WTC11 (cell line): ENCODE data around the gene AFF2.

Experiments used
- ATF2 ChIP-seq: sonication (generic); formaldehyde crosslinking; IDR thresholded peaks from 2 replicates; pipeline ENCODE4 v1.8.1; 2022; ENCODE audit warnings: low read depth, missing genetic modification reagents, borderline replicate concordance
- CBFB ChIP-seq: sonication (generic); formaldehyde crosslinking; IDR thresholded peaks from 2 replicates; pipeline ENCODE4 v1.8.1; 2022; ENCODE audit warnings: mild to moderate bottlenecking, low read depth, missing genetic modification reagents
- CREB1 ChIP-seq: sonication (generic); formaldehyde crosslinking; IDR thresholded peaks from 2 replicates; pipeline ENCODE4 v1.8.0; 2023; ENCODE audit warnings: mild to moderate bottlenecking, missing genetic modification reagents
- E2F1 ChIP-seq: sonication (generic); formaldehyde crosslinking; IDR thresholded peaks from 2 replicates; pipeline ENCODE4 v1.8.0; 2022; ENCODE audit warnings: mild to moderate bottlenecking, missing genetic modification reagents
- MLX ChIP-seq: sonication (generic); formaldehyde crosslinking; IDR thresholded peaks from 2 replicates; pipeline ENCODE4 v1.8.1; 2023; ENCODE audit warnings: mild to moderate bottlenecking, missing genetic modification reagents, moderate library complexity
- NFE2L1 ChIP-seq: sonication (generic); formaldehyde crosslinking; IDR thresholded peaks from 2 replicates; pipeline ENCODE4 v1.8.1; 2023; ENCODE audit warnings: missing genetic modification reagents
- NR2C2 ChIP-seq: sonication (generic); formaldehyde crosslinking; IDR thresholded peaks from 2 replicates; pipeline ENCODE4 v1.8.0; 2022; ENCODE audit warnings: mild to moderate bottlenecking, missing genetic modification reagents
- PRRX2 ChIP-seq: fragments of 250-450 bp; sonication (Bioruptor Pico); IDR thresholded peaks from 2 replicates; pipeline ENCODE4 v1.8.0; 2021; ENCODE audit warnings: mild to moderate bottlenecking
- SP1 ChIP-seq: sonication (generic); formaldehyde crosslinking; conservative IDR thresholded peaks from 2 replicates; pipeline ENCODE4 v1.8.1; 2022; ENCODE audit warnings: missing genetic modification reagents
- USF1 ChIP-seq: sonication (generic); formaldehyde crosslinking; IDR thresholded peaks from 2 replicates; pipeline ENCODE4 v1.8.0; 2022; ENCODE audit warnings: mild to moderate bottlenecking, missing genetic modification reagents
- TF ChIP-seq, protein P1 (sequence below): fragments of 200-600 bp; IDR thresholded peaks from 2 replicates; pipeline ENCODE4 v1.8.0; 2022; ENCODE audit warnings: antibody characterized with exemption
- TF ChIP-seq, protein P2 (sequence below): fragments of 250-450 bp; sonication (Bioruptor Pico); IDR thresholded peaks from 2 replicates; pipeline ENCODE4 v1.8.0; 2021; ENCODE audit warnings: mild to moderate bottlenecking

DNA sequence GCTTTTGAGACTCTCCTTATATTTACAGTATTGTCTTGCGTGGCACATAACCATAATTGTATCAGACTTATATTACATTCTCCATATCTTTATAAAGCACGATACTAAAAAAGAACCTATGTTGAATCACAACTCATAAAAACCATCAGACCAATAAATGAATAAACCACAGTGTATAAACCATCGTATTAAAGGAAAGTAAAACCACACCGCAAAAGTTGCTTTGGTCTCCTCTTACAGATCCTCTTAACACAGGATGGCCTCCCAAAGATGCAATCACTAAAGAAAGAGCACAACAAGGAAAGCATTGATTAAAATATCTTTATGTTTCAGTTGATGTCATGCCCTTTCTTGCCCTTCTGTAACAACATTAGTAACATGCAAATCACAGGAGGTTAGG, 437.9 kb downstream of the AFF2 start:
- TF ChIP-seq PRRX2 (CRISPR knock-in tag): no peak
- TF ChIP-seq, protein P1, sequence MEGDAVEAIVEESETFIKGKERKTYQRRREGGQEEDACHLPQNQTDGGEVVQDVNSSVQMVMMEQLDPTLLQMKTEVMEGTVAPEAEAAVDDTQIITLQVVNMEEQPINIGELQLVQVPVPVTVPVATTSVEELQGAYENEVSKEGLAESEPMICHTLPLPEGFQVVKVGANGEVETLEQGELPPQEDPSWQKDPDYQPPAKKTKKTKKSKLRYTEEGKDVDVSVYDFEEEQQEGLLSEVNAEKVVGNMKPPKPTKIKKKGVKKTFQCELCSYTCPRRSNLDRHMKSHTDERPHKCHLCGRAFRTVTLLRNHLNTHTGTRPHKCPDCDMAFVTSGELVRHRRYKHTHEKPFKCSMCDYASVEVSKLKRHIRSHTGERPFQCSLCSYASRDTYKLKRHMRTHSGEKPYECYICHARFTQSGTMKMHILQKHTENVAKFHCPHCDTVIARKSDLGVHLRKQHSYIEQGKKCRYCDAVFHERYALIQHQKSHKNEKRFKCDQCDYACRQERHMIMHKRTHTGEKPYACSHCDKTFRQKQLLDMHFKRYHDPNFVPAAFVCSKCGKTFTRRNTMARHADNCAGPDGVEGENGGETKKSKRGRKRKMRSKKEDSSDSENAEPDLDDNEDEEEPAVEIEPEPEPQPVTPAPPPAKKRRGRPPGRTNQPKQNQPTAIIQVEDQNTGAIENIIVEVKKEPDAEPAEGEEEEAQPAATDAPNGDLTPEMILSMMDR: no peak
- TF ChIP-seq SP1 (CRISPR knock-in tag): no peak
- TF ChIP-seq NR2C2 (CRISPR knock-in tag): no peak
- TF ChIP-seq USF1: no peak
- TF ChIP-seq CREB1 (CRISPR knock-in tag): no peak
- TF ChIP-seq E2F1: no peak
- TF ChIP-seq MLX (CRISPR knock-in tag): no peak
- TF ChIP-seq, protein P2, sequence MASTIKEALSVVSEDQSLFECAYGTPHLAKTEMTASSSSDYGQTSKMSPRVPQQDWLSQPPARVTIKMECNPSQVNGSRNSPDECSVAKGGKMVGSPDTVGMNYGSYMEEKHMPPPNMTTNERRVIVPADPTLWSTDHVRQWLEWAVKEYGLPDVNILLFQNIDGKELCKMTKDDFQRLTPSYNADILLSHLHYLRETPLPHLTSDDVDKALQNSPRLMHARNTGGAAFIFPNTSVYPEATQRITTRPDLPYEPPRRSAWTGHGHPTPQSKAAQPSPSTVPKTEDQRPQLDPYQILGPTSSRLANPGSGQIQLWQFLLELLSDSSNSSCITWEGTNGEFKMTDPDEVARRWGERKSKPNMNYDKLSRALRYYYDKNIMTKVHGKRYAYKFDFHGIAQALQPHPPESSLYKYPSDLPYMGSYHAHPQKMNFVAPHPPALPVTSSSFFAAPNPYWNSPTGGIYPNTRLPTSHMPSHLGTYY (CRISPR knock-in tag): no peak
- TF ChIP-seq CBFB (CRISPR knock-in tag): no peak
- TF ChIP-seq NFE2L1: no peak
- no peak for TF ChIP-seq ATF2
